ENCODE results near the gene SOD3.

DNA sequence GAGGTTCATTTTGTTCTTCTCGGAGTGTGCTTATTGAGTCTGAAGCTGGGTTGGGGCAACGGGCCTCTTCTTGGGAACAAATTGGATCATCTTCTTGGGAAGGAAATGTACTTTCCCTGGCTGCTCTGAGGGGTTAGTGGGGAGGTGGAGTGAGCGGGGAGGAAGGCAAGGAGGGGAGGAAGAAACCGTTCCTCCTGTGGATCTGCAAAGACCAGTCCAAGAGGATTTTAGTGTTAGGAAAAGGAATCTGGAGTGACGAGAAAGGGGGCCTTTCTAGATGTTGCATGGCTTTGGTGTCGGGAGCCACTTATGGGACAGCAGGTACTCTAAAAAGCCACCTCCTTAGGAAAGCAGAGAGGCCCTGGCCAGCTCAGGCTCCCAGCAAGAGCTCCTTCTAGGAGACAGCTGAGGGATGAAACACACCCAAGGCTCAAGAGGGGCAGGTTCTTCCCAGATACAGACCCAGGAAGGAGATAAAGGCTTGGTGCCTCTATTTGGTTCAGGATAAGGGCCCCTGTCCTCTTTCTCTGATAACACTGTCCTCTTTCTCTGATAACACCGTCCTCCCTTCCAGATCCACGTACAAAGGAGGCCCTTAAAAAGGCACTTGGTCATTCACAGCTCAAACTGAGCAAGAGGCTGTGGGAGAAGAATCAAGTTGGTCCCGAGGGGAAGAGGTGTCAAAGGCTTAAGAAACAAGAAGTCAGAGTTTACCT is 451 bp downstream of the SOD3 start:
- TF ChIP-seq, protein P1, sequence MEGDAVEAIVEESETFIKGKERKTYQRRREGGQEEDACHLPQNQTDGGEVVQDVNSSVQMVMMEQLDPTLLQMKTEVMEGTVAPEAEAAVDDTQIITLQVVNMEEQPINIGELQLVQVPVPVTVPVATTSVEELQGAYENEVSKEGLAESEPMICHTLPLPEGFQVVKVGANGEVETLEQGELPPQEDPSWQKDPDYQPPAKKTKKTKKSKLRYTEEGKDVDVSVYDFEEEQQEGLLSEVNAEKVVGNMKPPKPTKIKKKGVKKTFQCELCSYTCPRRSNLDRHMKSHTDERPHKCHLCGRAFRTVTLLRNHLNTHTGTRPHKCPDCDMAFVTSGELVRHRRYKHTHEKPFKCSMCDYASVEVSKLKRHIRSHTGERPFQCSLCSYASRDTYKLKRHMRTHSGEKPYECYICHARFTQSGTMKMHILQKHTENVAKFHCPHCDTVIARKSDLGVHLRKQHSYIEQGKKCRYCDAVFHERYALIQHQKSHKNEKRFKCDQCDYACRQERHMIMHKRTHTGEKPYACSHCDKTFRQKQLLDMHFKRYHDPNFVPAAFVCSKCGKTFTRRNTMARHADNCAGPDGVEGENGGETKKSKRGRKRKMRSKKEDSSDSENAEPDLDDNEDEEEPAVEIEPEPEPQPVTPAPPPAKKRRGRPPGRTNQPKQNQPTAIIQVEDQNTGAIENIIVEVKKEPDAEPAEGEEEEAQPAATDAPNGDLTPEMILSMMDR (conservative IDR thresholded peaks at IDR 0.05) = no peak
- no peak for TF ChIP-seq ZFX (IDR thresholded peaks at IDR 0.05)
